Esophagus muscularis mucosa (tissue), 4 donors: ENCODE measurements around the gene LRRC43. TPM values are rescaled to one million over a fixed set of nuclear protein-coding genes. Genes with fewer than 3 reads are reported as not detected.

Source experiments
- DNase-seq: peaks from one replicate; pipeline ENCODE4 v3.0.0-alpha.2; 2017; ENCODE audit errors: extremely low spot score
- H3K27ac ChIP-seq, 4 donors: fragments of 200-600 bp; sonication (generic); replicated peaks in 1 of 4; 1 replicate in 3 of 4; 2 replicates in 1 of 4; pipeline ENCODE4 v1.5.1; 2016 to 2019; ENCODE audit warnings: mild to moderate bottlenecking in 1 of 4
- H3K27me3 ChIP-seq, 4 donors: fragments of 200-600 bp; sonication (generic); one replicate each; pipeline versions ENCODE4 v1.5.1 to v1.6.0; 2016 to 2019
- H3K36me3 ChIP-seq, 4 donors: fragments of 200-600 bp; sonication (generic); one replicate each; pipeline ENCODE4 v1.5.1; 2016 to 2019
- H3K4me1 ChIP-seq, 4 donors: fragments of 200-600 bp; sonication (generic); one replicate each; pipeline ENCODE4 v1.5.1; 2016 to 2019
- H3K4me3 ChIP-seq, 4 donors: fragments of 200-600 bp; sonication (generic); 1 replicate in 2 of 4; 2 replicates in 2 of 4; pipeline ENCODE4 v1.5.1; 2016 to 2019; ENCODE audit warnings: mild to moderate bottlenecking in 4 of 4, moderate library complexity in 1 of 4
- H3K9me3 ChIP-seq, 4 donors: fragments of 200-600 bp; sonication (generic); 1 replicate in 3 of 4; 2 replicates in 1 of 4; pipeline ENCODE4 v1.5.1; 2016 to 2019
- EP300 ChIP-seq: sonication (generic); formaldehyde crosslinking; IDR thresholded peaks from one replicate; pipeline ENCODE4 v1.6.1; 2017; ENCODE audit warnings: antibody characterized with exemption
- POLR2A ChIP-seq: fragments of 450-650 bp; IDR thresholded peaks from one replicate; pipeline ENCODE4 v1.6.1; 2017; ENCODE audit warnings: antibody characterized with exemption, moderate library complexity, mild to moderate bottlenecking, low read depth
- POLR2AphosphoS5 ChIP-seq, 2 donors: sonication (generic); formaldehyde crosslinking; IDR thresholded peaks; one replicate each; pipeline ENCODE4 v1.6.1; 2017; ENCODE audit warnings: antibody characterized with exemption in 2 of 2
- WGBS: methylation state at CpG from one replicate; pipeline ENCODE4 v1.1.5; 2018; 5-methylcytosine and 5-hydroxymethylcytosine counted together
- intact Hi-C: fragments of 100-400 bp; cut with DNase I; formaldehyde crosslinking; loops from one replicate; pipeline ENCODE4 v1.15.1; 2023
- total RNA-seq, 4 donors: library from RNA; depleted of rRNA; stranded (reverse); fragments of >200 nt; gene quantifications; one replicate each; pipeline versions ENCODE4 v1.1.0 to v1.2.1, GENCODE V29; 2016
- TF ChIP-seq, protein P1 (sequence below), 3 experiments: fragments of 200-600 bp in 2 of 3; fragments of 450-650 bp in 1 of 3; sonication (generic) in 2 of 3; IDR thresholded peaks; one replicate each; pipeline ENCODE4 v1.5.1; 2017 to 2019; ENCODE audit warnings: antibody characterized with exemption in 3 of 3, mild to moderate bottlenecking in 2 of 3, moderate library complexity in 1 of 3

The LRRC43 gene
- total RNA-seq, 4 donors from 2014 or later, result 0.99 to 2.5 (median 1.3) TPM; not detected in 1

GRCh38 chr12:122141911-122142725 is 40.8 kb upstream of the LRRC43 start:
- DNase-seq, result no peak
- H3K4me1 ChIP-seq, result no peaks in the 10 kb centered on the region
- TF ChIP-seq, protein P1, sequence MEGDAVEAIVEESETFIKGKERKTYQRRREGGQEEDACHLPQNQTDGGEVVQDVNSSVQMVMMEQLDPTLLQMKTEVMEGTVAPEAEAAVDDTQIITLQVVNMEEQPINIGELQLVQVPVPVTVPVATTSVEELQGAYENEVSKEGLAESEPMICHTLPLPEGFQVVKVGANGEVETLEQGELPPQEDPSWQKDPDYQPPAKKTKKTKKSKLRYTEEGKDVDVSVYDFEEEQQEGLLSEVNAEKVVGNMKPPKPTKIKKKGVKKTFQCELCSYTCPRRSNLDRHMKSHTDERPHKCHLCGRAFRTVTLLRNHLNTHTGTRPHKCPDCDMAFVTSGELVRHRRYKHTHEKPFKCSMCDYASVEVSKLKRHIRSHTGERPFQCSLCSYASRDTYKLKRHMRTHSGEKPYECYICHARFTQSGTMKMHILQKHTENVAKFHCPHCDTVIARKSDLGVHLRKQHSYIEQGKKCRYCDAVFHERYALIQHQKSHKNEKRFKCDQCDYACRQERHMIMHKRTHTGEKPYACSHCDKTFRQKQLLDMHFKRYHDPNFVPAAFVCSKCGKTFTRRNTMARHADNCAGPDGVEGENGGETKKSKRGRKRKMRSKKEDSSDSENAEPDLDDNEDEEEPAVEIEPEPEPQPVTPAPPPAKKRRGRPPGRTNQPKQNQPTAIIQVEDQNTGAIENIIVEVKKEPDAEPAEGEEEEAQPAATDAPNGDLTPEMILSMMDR (IDR thresholded peaks at IDR 0.05), result no peak
- TF ChIP-seq EP300, result no peak
- no peak for TF ChIP-seq POLR2AphosphoS5 (IDR thresholded peaks at IDR 0.05)
- TF ChIP-seq POLR2A, result no peak
- 79% methylated on average over 10 of the region's 21 CpGs for WGBS
- H3K27me3 ChIP-seq, result no peaks in the 10 kb centered on the region
- intact Hi-C loops, result no loop called here
- H3K36me3 ChIP-seq, result peaks cover 54 to 84% (median 72%) of the 10 kb centered on the region in 4 donors
- no peak overlapping the region for H3K4me3 ChIP-seq
- H3K9me3 ChIP-seq, result no peaks in the 10 kb centered on the region
- no peak overlapping the region for H3K27ac ChIP-seq

- no peaks in the 10 kb centered on the region for H3K4me1 ChIP-seq
- peaks cover 54 to 82% (median 65%) of the 10 kb centered on the region in 4 donors for H3K36me3 ChIP-seq
- no peak for TF ChIP-seq POLR2A
- no peak for TF ChIP-seq EP300
- no peak for TF ChIP-seq POLR2AphosphoS5 (IDR thresholded peaks at IDR 0.05)
- intact Hi-C loops, result no loop called here
- no peak overlapping the region for H3K27ac ChIP-seq
- H3K4me3 ChIP-seq, result no peak overlapping the region
- H3K27me3 ChIP-seq, result no peaks in the 10 kb centered on the region
- no peak for DNase-seq
- 59% methylated on average over 6 of the region's 6 CpGs for WGBS
- no peaks in the 10 kb centered on the region for H3K9me3 ChIP-seq
Observed at GRCh38 chr12:122142857-122143256, 40.1 kb upstream of the LRRC43 start.

- Histone ChIP-seq H3K27me3 (no peaks in the 10 kb centered on the region), H3K4me1 (peaks cover 0 to 12% (median 6%) of the 10 kb centered on the region in 4 donors), H3K36me3 (peaks cover 37 to 62% (median 47%) of the 10 kb centered on the region in 4 donors), H3K27ac (no peak overlapping the region), H3K4me3 (no peak overlapping the region), H3K9me3 (no peaks in the 10 kb centered on the region)
- WGBS, result 91% methylated on average over 12 of the region's 12 CpGs
- TF ChIP-seq, protein P1 (IDR thresholded peaks at IDR 0.05), result no peak
- TF ChIP-seq POLR2A (no peak), POLR2AphosphoS5 (IDR thresholded peaks at IDR 0.05) (no peak), EP300 (no peak)
- no peak for DNase-seq
- intact Hi-C loops, result no loop called here
Observed at GRCh38 chr12:122144885-122145284, 38.0 kb upstream of the LRRC43 start.

- no peaks in the 10 kb centered on the region for H3K27me3 ChIP-seq
- WGBS, result 87% methylated on average over 16 of the region's 23 CpGs
- H3K4me1 ChIP-seq, result peaks cover 0 to 12% (median 6%) of the 10 kb centered on the region in 4 donors
- peaks cover 32 to 53% (median 38%) of the 10 kb centered on the region in 4 donors for H3K36me3 ChIP-seq
- intact Hi-C loops, result no loop called here
- H3K27ac ChIP-seq, result no peak overlapping the region
- TF ChIP-seq POLR2A (no peak), EP300 (no peak), POLR2AphosphoS5 (IDR thresholded peaks at IDR 0.05) (no peak)
- TF ChIP-seq, protein P1 (IDR thresholded peaks at IDR 0.05), result no peak
- DNase-seq, result no peak
- no peaks in the 10 kb centered on the region for H3K9me3 ChIP-seq
- no peak overlapping the region for H3K4me3 ChIP-seq
Observed at GRCh38 chr12:122145505-122146330, 37.2 kb upstream of the LRRC43 start.
